HG02981 (cell line): ENCODE measurements around the gene HTR3D.
A peak's percentile ranks its signal among the peaks of the same experiment; 100 is the strongest.
"Not testable (repeated sequence)": the region's sequence is repeated elsewhere in the genome, so short reads cannot be mapped to it uniquely, and the experiment has no call there.

Experiments used
- ATAC-seq: cut with Tn5 transposase; IDR thresholded peaks from one replicate; pipeline ENCODE4 v1.9.1; 2021; ENCODE audit warnings: mild to moderate bottlenecking, moderate library complexity; ENCODE audit not compliant: unreplicated experiment

Gene HTR3D

GRCh38 chr3:184031187-184031792 lies at the start of gene HTR3D:
HTR3D (plus strand) TSS chr3:184031742; CDS start chr3:184031742, 0 bp downstream.
- no peak for ATAC-seq

DNA sequence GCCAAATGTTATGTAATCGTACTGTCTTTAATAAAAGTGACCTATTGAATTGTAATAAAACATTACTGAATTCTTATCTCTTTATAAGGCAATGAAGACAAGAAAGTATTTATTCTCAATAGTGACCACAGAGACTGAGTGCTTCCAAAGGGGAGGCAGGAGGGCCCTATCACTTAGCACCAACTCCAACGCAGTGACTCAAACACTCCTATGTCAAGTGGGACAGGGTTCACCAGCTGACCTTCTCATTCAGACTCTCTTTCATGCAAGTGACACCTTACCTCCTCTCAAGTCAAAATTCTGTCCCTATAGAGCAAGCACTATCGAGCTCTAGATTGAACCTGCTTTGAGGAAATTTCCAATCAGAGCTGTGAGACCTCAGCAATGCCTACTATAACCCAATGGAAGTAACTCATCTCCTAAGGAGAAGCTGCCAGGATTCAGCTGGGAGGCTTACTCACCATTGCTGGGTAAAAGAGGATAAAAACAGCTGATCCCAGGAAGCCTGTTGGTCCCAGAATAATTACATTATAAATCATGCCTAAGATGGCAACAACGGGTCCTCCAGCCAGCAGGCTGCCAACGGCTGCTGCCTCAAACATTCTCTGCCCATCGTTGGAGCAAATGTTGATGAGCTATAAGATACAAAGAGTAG lies 49.4 kb upstream of the HTR3D start:
- ATAC-seq = no peak

GRCh38 chr3:183984127-183984740 lies 47.3 kb upstream of the HTR3D start:
- ATAC-seq = no peak

- no peak for ATAC-seq
These were observed 46.5 kb upstream of the HTR3D start for GRCh38 chr3:183984749-183985729.

DNA sequence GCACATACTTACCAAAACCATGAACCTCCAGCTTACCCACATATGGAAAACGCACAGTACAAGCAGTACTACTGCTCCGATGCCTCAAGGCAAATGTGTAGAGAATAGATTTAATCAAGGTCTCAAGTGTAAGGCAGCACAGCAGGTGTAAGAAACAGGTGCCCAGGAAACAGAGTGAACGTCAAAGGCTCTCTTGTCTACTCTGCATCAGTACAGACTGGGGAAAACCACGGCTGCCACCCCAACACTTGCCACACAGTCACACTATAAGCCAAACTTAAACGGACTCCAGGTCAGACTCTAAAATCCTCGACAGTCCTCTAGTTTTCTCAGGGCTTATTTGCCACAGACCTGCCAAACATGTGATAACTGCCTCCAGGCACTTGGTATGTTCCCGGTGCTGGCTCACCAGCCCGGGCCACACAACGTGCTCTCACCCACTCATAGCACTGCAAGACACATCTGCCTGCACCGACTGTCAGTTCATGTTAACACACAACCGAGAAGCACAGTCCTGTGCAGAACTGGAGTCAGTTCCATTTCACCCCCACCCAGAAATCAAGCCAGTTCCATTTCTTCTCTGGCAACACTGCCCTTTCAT lies 44.4 kb upstream of the HTR3D start:
- no peak for ATAC-seq

DNA sequence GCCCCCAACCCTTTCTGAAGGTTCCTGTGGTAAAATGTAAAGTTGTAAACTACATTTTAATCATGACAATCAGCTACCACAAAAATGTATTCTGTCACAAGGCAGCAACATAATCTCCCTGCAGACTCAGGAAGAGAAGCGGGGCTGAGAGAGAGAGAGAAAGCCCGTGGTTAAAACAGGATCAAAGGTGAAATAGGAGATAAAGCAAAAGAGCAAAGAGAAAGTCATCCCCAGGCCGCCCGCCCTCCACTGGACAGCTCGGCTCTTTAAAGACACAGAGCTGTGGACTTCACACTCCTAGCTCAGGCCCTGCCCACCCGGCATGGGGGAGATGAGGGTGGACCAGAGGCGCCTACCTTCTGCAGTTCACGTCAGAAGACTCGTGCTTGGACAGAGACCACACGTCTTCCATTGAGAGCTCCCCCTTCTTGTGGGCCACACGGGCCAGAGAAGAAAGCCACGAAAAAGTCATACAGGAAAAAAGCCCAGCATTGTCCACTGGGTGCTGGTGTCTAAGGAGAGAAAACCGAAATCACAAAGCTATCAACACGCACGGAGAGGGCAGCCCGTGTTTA lies 43.2 kb upstream of the HTR3D start:
- no peak for ATAC-seq

DNA sequence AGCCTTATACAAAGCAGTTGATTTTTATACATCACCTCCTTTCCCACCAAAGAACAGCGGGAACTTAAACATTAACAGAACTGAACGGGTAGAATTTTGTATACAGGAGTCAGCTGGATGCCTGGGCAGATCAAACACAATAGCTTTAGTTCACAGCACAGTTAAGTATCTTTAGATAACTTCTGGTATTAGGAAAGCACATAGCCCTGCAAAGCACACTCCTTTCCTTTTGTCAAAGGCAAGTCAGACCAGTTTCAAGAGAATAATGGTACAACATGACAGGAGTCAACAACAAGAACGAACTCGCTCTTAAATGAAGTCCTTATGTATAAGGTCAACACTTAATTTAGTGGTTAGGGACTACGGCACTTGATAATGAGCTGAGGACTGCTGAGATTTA lies 40.1 kb upstream of the HTR3D start:
- no peak for ATAC-seq

DNA sequence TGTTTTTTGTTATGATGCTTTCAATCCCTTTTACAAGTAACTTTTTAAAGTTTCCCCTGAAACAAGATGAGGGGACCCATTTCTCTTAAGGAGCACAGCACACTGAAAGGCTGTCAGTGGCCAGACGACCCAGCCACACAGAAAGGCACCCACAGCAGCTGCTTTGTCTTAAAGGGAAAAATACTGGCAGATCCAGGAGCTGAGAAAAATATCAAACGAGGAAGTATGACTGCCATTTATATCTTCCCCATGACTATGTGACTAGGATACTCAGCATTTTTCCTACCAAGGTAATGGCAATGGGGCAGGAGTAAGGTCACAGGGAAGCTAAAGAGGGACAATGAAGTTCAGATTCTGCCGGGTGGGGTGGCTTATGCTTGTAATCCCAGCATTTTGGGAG lies 29.8 kb upstream of the HTR3D start:
- no peak for ATAC-seq

DNA sequence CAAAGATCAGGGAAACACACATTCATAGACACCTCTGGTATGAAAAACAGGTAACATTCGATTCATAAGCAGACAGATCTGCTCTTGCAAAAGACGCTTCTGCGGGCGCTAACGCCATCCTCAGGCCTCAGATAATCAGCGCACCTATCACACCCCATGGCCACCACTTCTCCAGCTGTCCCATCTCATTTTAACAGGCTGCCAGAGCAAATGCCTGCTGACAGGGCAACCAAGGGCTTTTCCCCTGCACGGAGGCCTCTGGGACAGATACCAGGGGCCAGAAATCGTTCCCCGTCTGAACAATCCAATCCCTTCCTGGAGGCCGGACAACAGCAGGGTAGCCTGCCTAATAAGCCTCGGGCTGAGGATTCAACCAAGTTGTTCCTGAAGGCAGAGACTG lies 29.1 kb upstream of the HTR3D start:
- no peak for ATAC-seq

DNA sequence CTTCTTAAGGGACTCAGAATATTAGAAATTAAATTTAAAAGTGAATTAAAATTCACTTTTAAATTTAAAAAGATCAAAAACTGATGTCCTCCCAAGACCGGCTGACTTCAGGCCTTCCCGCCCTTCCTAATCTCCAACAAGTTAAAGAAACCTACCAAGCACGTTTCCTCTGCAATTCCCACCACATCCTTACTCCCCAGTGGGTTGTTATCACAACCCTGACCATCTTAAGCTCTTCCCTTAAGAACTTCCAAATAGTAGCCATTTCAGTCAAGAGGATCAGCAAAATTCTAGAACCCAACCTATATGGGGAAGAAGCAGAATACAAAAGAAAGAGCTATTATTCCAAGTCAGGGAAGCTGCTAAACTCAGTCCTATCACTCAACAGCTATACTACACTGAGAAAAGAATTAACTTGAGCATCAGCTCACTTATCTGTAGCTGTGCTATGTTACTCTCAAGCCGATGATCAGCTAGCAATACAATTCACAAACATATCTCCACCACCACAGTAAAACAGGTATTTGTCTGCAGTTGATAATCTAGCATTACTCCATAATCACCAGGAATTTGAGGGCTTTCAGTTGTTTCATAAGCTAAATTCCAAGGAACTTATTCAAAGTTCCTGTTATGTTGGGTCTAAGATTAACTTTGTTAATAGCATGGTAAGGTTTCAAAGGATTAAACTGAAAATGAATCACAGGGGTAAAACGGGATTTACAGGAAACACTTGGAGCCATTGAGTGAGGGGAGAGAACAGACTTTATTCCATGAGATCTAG lies 28.2 kb upstream of the HTR3D start:
- ATAC-seq = no peak

- no peak for ATAC-seq
These were observed 27.1 kb upstream of the HTR3D start for GRCh38 chr3:184004476-184004875.

DNA sequence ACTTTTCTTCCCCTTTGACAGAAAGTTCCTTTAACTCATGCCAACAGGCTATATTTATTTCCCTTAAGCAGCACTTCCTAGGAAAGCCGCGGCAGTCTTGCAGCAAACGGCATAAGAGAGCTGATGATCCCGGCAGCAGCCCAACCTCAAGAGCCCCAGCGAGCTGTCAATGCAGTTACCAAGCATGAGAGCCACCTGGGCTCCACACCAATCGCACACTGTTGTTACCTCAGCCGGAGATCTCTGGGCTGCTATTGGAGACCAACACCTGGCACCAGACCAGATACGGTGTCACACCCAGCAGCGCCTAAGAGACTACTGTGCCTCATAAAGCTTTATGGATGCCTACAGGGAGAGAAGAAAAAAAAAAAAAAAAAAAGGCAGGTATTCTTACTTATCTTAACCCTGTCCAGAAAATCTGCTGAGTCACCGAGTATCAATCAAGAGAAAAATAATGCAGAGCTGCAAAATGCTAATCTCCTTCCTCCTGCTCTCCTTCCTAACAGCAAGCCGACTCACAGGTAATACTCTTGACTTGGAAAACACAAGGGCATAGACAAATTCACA lies 25.5 kb upstream of the HTR3D start:
- ATAC-seq = peak; percentile 86

GRCh38 chr3:184007143-184007813 lies 24.3 kb upstream of the HTR3D start:
- ATAC-seq = not testable (repeated sequence)

- no peak for ATAC-seq
These were observed 23.4 kb upstream of the HTR3D start for GRCh38 chr3:184008161-184008560.

DNA sequence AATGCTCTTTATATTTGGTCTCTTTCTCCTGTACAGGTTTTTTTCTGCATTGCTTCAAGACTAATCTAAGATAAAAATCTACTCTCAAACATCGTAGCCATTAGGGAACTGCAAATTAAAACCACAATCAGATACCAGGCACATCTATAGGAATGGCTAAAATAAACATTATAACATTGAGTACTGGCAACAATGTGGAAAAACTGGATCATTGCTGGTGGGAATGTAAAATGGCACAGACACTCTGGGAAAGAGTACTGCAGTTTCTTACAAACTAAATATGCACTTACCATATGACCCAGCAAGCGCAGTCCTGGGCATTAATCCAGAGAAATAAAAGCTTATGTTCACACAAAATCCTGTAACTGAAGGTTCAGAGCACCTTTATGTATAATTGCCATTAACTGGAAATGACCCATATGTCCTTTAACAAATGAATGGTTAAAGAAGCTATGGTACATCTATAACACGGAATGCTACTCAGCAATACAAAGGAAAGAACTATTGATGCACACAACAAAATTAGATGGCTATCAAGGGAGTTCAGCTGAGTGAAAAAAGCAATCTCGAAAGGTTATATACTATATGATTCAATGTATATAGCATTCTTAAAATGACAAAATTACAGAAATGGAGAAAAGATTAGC lies 20.2 kb upstream of the HTR3D start:
- ATAC-seq = no peak

DNA sequence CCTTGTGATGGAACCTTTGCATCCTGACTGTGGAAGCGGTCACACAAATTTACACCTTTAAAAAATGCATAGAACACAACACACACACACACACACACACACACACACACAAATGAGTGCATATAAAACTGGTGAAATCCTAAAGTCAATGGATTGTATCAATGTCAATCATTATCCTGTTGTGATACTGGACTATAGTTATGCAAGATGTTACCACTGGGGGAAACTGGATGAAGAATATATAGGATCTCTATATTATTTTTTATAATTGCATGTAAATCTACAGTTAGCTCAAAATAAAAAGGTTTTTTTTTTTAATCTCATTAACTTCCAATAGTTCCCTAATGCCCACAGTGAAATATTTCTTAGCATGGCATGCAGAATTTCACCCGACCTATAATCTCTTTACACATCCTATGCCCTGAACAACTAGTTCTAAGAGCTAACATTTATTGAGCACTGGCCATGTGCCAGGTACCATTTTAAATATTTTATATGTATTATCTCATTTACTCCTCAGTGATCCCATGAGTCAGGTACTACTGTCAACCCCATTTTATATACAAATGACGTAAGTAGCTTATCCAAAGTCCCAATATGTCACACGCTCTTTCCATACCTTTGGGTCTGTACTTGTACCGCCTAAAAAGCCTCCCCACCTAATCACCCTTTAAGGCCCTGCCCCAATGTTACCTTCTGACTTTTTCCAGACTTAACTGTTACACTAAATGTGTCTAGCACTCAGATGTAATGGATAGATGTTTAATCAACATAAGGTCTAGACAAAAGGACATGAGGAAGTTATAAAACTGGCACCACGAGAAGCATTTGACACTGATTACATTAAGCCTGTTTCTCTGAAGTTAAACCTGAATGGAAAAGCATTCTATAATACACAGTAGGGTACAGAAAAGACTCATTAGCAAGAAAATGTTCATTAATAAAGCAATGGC lies 19.3 kb upstream of the HTR3D start:
- ATAC-seq = no peak

- no peak for ATAC-seq
These were observed 16.0 kb upstream of the HTR3D start for GRCh38 chr3:184015381-184016019.
